ELF-1 (cell line): ENCODE measurements around the gene NT5DC3.

Experiments
- DNase-seq: peaks from one replicate; pipeline ENCODE4 v3.0.0-alpha.2; 2016; ENCODE audit warnings: low read depth, low spot score

The NT5DC3 gene

GRCh38 chr12:103751600-103751999, 89.4 kb downstream of the NT5DC3 start:
- no peak for DNase-seq

GRCh38 chr12:103751171-103751570, 89.9 kb downstream of the NT5DC3 start:
- no peak for DNase-seq

- DNase-seq: no peak
Observed at GRCh38 chr12:103748875-103749274, 92.2 kb downstream of the NT5DC3 start.

GRCh38 chr12:103748002-103748401, 93.0 kb downstream of the NT5DC3 start:
- DNase-seq: no peak

DNA sequence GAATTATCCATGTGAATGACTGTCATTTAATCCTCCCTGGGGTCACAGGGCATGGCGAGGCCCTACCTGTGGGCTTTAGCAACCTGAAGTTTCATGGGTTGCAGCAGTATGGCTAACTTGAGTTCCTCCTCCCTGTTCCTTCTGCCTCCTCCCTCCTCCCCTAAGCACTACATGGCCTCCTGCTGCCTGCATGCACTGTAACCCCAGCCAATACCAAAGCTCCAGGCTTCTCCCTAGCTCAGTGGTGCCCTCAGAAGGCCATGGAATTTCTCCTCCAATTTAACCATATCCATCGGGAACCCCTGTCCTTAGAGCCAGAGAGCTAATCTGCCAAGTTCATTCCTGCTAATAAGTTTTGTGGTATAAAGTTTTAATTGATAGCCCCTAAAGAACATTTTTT, 95.1 kb downstream of the NT5DC3 start:
- DNase-seq: peak; percentile 43

DNA sequence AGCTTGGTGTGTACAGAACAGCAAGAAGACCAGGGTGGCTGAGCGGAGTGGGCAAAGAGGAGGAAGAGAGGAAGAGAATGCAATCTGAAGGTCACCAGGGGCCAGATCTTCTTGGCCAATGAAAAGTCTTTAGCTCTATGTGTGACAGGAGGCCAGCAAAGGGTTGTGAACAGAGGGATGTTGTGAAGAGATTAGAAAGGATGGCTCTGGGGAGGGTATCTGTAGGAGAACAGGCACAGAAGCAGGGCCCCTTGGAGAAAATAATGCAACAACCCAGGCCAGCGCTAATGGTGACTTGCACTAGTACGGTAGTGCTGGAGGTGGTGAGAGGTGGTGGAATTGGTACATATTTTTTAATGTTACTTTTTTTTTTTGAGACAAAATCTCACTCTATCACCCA, 97.2 kb downstream of the NT5DC3 start:
- DNase-seq: no peak

DNA sequence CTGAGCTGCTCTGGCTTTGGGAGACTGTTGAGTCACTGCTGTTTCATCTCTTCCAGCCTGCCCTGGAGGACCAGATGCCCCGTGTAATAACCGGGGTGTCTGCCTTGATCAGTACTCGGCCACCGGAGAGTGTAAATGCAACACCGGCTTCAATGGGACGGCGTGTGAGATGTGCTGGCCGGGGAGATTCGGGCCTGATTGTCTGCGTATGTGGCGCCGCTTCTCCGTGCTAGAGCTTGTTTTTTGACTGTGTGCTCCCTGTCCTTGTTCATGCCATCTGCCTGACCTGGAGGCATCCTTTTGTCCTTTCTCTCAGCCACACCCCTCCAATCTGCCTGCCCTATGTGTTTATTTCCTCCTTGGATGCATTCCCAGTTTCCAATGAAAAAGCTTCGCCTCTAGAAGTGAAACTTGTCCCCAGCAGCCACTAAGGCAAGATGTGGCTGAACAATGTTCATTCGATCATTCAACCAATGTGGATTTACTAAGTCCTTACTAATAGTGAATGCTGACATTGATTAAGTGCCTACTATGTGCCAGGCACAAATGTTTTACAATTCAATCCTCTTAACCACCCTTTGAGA, 98.6 kb downstream of the NT5DC3 start:
- DNase-seq: no peak

DNA sequence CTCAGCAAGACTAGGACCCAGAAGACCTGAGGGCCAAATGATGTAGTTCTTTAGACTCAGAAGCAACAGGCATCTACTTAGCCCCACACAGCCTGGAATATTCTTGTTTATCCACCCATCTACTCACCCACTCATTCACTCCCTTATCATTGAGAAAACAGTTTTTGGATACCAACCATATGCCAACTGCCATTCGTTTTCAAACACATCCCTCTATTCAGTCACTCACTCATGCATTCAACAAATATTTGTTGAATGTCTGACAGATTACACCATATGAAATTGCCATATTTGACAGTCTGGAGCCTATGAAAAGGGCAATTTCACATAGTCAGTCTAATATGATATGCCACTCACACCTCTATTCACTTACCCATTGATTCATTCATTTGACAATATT, 103.2 kb downstream of the NT5DC3 start:
- DNase-seq: no peak

- no peak for DNase-seq
Observed at GRCh38 chr12:103736572-103736971, 104.5 kb downstream of the NT5DC3 start.

GRCh38 chr12:103735291-103735690, 105.7 kb downstream of the NT5DC3 start:
- DNase-seq: no peak

GRCh38 chr12:103734863-103735262, 106.2 kb downstream of the NT5DC3 start:
- DNase-seq: no peak

DNA sequence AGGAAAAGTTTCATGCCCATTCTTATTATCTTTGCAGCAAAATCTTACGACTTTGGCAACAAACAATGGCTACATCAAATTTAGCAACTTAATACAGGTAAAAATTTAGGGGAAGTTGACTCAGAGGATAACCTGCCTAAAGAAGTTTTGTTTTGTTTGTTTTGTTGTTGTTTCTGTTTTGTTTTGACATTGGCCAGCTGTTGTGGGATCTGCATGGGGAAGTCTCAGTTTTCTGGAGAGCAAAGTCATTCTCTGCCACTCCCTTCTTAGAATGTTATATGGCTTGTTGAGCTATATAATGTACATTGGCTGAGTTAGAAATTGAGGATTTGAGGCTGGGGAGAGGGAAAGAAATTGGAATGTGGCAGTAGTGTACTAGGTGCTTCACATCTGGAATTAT, 109.5 kb downstream of the NT5DC3 start:
- no peak for DNase-seq

- DNase-seq: no peak
Observed at GRCh38 chr12:103729499-103729898, 111.5 kb downstream of the NT5DC3 start.

- DNase-seq: no peak
Observed at GRCh38 chr12:103728323-103728722, 112.7 kb downstream of the NT5DC3 start.

DNA sequence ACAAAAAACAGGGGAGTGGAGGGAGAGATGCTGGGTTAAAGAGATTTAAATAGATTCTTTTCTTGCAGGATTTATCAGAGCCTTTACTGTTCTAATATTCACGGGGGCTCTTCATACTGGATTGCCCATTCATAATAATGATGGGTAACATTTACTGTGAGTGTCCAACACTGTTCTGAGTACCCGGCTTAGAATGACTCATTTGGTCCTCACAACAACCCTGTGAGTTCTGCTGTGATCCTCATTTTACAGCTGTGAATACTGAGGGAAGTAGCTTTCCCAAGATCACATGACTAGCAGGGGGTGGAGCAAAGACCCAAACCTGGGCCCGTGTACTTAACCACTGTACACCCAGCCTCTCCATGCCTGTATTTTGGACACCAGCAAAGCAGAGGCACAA, 113.4 kb downstream of the NT5DC3 start:
- DNase-seq: no peak

GRCh38 chr12:103725398-103725797, 115.6 kb downstream of the NT5DC3 start:
- DNase-seq: no peak
